GM12801 (cell line): ENCODE results near the gene COL4A1.

ENCODE experiments used
- TF ChIP-seq, protein P1 (sequence below): IDR thresholded peaks from one replicate; pipeline ENCODE4 v1.5.1; 2011; ENCODE audit warnings: control low read depth; ENCODE audit not compliant: insufficient read length; ENCODE audit errors: extremely low read depth

The COL4A1 gene

DNA sequence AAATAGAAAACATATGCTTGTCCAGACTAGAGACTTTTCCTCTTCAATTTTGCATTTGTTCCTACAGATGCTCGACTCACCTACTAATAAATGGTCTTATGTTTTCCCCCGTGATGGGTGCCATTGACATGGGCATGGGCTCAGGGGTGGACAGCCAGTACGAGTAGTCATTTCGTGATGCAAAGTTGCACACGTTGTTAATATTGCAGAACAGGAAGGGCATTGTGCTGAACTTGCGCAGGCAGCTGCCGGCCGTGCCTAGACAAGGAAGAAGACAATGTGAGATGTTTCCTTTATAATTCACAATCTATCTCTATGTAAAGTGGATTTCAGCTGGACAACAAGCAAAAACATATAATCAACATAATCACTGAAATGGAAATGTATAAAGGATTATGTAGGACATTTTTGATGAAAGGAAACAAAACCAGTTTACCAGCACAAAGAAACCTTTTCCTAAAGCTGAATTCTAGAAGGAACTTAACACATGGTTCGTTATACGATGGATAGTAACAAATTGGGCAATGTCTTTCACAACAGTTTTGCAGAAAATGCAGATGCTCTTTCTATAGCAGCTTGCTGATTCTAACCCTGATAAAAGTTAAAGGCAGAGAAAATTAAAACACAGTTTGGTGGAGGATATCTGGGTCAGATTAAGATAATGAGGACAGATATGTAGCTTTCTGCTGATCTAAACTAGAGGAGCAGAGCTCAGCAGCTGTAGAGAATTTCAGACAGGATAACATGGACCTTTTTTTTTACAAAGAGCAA lies 145.7 kb downstream of the COL4A1 start:
- TF ChIP-seq, protein P1, sequence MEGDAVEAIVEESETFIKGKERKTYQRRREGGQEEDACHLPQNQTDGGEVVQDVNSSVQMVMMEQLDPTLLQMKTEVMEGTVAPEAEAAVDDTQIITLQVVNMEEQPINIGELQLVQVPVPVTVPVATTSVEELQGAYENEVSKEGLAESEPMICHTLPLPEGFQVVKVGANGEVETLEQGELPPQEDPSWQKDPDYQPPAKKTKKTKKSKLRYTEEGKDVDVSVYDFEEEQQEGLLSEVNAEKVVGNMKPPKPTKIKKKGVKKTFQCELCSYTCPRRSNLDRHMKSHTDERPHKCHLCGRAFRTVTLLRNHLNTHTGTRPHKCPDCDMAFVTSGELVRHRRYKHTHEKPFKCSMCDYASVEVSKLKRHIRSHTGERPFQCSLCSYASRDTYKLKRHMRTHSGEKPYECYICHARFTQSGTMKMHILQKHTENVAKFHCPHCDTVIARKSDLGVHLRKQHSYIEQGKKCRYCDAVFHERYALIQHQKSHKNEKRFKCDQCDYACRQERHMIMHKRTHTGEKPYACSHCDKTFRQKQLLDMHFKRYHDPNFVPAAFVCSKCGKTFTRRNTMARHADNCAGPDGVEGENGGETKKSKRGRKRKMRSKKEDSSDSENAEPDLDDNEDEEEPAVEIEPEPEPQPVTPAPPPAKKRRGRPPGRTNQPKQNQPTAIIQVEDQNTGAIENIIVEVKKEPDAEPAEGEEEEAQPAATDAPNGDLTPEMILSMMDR, result no peak

DNA sequence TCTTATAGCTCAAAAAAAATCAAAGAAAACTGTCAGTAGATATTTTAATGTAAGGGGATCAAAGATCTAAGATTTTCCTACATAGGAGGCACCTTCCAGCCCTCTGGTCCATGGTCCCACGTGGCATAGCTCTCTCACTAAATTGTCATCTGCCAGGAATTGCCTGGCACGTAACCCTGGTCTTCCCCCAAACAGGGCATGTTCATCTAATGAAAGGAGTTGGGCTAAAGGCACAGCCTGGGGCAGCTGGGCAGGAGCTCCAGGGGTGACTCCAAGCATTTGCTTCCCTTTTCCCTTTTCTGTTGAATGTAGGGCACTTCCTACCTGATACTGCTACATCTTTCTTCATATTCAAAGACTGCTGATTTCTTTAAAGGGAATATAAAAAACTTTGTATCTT lies 148.7 kb downstream of the COL4A1 start:
- TF ChIP-seq, protein P1, result no peak

DNA sequence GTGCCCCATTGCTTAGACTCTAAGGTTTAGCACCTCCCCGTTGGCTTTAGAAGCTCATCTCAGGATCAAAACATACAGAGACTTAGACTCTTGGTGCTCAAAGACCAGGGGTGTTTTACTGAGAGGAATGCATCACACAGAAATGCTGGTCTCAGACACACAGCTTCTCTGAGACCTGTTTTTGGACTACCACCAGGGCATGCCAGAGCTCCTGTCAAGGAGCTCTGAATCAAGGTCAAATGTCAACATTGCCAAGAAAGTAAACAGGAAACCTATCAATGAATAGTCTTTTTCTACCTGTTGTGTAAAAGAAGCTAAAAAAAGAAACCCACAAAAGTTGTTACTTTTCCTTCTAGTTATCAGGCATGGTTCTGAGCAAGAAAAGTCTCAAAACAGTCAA lies 149.2 kb downstream of the COL4A1 start:
- TF ChIP-seq, protein P1, result no peak

DNA sequence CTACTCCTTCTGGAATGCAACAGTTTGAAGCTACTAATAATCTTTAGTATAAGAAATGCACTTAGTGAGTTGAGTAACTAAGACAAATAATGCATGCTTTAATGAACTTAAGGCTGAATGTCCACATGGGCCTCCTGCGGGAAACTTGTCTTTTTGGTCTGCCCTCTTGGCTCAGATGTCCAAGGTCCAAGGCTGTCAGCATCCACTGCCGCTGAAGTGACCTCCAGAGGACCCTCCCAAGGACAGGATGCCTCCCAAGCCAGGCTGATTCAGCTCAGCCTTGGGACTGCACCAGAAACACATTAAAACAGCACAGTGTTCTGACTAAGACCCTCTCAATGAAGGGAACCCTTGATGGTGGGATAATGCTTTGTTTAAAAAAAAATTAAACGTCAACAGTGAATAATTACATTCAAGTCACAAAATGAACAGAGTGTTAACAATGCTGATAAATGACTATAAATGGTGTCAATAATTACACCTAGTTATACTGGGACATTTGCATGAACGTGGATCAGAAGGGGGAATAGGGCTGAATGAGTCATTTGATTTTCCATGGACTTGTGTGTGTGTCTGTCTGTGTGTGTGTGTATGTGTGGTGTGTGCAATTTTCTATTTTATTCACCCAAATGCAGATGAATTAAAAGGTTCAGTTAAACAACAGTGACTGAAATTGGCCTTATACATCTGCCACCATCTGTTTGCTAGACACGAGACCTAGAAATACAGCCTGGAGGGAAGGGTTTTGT lies 150.5 kb downstream of the COL4A1 start:
- TF ChIP-seq, protein P1, result no peak

DNA sequence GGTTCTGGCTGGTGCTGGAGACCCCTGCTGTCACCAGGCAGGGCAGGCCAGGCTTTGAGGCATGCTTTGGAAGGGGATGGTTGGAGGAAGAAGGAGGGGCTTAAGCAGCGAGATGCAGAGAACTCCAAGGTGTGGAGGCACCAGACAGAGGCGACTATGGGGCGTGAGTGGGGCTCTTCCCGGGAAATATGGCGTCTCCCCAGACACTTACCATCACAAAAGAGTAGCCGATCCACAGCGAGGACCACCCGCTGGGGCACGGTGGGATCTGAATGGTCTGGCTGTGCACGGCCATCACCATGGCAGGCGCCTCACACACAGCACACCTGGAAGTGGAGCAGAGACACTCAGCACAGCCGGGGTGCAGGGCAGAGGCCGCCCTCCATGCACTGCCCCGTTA lies 151.9 kb downstream of the COL4A1 start:
- TF ChIP-seq, protein P1, result no peak

DNA sequence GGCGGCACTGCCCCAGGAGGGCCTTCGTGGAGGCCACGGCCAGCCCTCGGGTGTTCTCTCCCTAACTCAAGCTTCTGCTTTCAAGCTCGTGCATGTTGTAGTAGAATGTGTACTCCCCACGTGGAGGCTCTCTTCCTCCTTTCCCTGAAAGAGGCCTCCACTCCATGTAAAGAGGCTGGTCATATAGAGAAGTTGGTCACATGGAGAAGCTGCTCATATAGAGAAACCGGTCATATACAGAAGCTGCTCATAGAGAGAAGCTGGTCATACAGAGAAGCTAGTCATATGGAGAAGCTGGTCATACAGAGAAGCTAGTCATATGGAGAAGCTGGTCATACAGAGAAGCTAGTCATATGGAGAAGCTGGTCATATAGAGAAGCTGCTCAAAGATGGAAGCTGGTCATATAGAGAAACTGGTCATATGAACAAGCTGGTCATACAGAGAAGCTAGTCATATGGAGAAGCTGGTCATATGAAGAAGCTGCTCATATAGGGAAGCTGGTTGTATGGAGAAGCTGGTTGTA lies 152.5 kb downstream of the COL4A1 start:
- TF ChIP-seq, protein P1, result no peak

DNA sequence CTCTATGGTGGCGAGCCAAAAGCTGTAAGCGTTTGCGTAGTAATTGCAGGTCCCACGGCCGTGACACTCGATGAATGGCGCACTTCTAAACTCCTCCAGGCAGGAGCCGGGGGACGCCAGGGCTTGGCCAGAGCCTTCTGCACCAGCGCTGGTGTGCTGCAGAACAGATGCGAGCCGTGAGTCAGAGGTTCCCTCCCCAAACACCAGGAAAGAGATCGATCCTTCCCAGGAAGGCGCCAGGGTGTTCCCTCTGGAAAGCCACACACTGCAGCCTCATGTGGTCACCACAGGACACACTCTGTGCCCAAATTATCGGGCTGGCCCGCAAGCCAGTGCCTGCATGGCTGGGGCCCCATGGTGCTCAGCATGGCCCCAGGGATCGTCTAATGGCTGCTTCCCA lies 154.6 kb downstream of the COL4A1 start:
- TF ChIP-seq, protein P1, result no peak
